HepG2 (cell line): ENCODE data around the gene SDK1. TPM values are rescaled to one million over a fixed set of nuclear protein-coding genes. Genes with fewer than 3 reads are reported as not detected.

Source experiments
- ATAC-seq: fragments of 200-7000 bp; cut with Tn5 transposase; 3 replicates; pipeline ENCODE4 v1.9.1; 2020; ENCODE audit warnings: mild to moderate bottlenecking, moderate library complexity
- BruUV-seq: library from RNA; stranded (reverse); fragments of 400-500 nt; replicated peaks from 2 replicates; lab custom pipeline; 2021; lab: Mats Ljungman, UMichigan
- CTCF ChIA-PET: fragments of 300-600 bp; formaldehyde crosslinking; extraction: SDS; loops from one replicate; lab custom pipeline; 2021; ENCODE audit warnings: low total read pairs, inconsistent platforms, low intra/inter-chr PET ratio; lab: Yijun Ruan, JAX
- POLR2A ChIA-PET: fragments of 350-600 bp; sonication (Branson Sonifier 250); formaldehyde crosslinking; loops from one replicate; lab custom pipeline; 2020; ENCODE audit warnings: antibody characterized with exemption, inconsistent platforms; lab: Yijun Ruan, JAX
- DNase-seq: peaks from one replicate; pipeline ENCODE4 v3.0.0-alpha.2; 2015; ENCODE audit warnings: low spot score
- FAIRE-seq: peaks from 3 replicates; lab custom pipeline; 2011; peaks lifted over from hg19 to GRCh38; lab: Jason Lieb, UNC
- H2AFZ ChIP-seq: one replicate; pipeline ENCODE4 v1.6.1; 2011; ENCODE audit warnings: low read length, inconsistent platforms
- H3K27ac ChIP-seq: fragments of 300-600 bp; 3 replicates; pipeline ENCODE4 v1.8.0; 2011; ENCODE audit warnings: mixed run types, mild to moderate bottlenecking, mixed read lengths, low read length, inconsistent platforms; ENCODE audit not compliant: insufficient read depth; ENCODE audit errors: extremely low read length
- H3K27me3 ChIP-seq, 2 experiments: fragments of 200-600 bp in 1 of 2; 2 replicates in 1 of 2; 3 replicates in 1 of 2; pipeline versions ENCODE4 v1.6.0 to v1.8.0; 2011; ENCODE audit warnings: low read length in 2 of 2, mild to moderate bottlenecking in 2 of 2, moderate library complexity in 2 of 2, inconsistent platforms in 1 of 2; ENCODE audit not compliant: insufficient read depth in 2 of 2, control insufficient read depth in 1 of 2
- H3K36me3 ChIP-seq, 2 experiments: fragments of 200-600 bp in 1 of 2; replicated peaks in 1 of 2; 2 replicates in 1 of 2; 3 replicates in 1 of 2; pipeline versions ENCODE4 v1.5.1 to v1.8.0; 2011; ENCODE audit warnings: low read length in 2 of 2, inconsistent platforms in 1 of 2; ENCODE audit not compliant: insufficient read depth in 2 of 2, control insufficient read depth in 1 of 2
- H3K4me1 ChIP-seq: 2 replicates; pipeline ENCODE4 v1.5.1; 2012; ENCODE audit warnings: low read length, inconsistent platforms; ENCODE audit not compliant: insufficient read depth
- H3K4me2 ChIP-seq: 2 replicates; pipeline ENCODE4 v1.6.0; 2011; ENCODE audit warnings: low read depth, low read length, inconsistent platforms
- H3K4me3 ChIP-seq, 3 experiments: fragments of 200-600 bp in 1 of 3; sonication (generic), shearing (Covaris generic) in 1 of 3; replicated peaks in 1 of 3; 2 replicates each; pipeline ENCODE4 v1.5.1; 2011 to 2016; ENCODE audit warnings: low read length in 3 of 3, inconsistent platforms in 2 of 3, low read depth in 2 of 3, mild to moderate bottlenecking in 2 of 3, control low read depth in 1 of 3, mixed read lengths in 1 of 3; ENCODE audit not compliant: insufficient read depth in 1 of 3
- H3K79me2 ChIP-seq: one replicate; pipeline ENCODE4 v1.6.1; 2011; ENCODE audit warnings: low read length, inconsistent platforms; ENCODE audit not compliant: insufficient read depth
- H3K9ac ChIP-seq: 2 replicates; pipeline ENCODE4 v1.6.0; 2011; ENCODE audit warnings: mild to moderate bottlenecking, low read depth, low read length, inconsistent platforms; ENCODE audit not compliant: insufficient read depth
- H3K9me3 ChIP-seq: 2 replicates; pipeline ENCODE4 v1.5.1; 2012; ENCODE audit warnings: mild to moderate bottlenecking, low read length
- H4K20me1 ChIP-seq: 2 replicates; pipeline ENCODE4 v1.6.0; 2011; ENCODE audit warnings: inconsistent platforms, mild to moderate bottlenecking, low read length, moderate library complexity; ENCODE audit not compliant: insufficient read depth
- GPN1 ChIP-seq: sonication (generic); formaldehyde crosslinking; IDR thresholded peaks from 2 replicates; pipeline ENCODE4 v1.5.1; 2020; ENCODE audit warnings: missing genetic modification reagents, borderline replicate concordance
- GRHL1 ChIP-seq: sonication (generic); formaldehyde crosslinking; conservative IDR thresholded peaks from 2 replicates; pipeline ENCODE4 v1.8.0; 2022; ENCODE audit warnings: missing genetic modification reagents
- MLLT10 ChIP-seq: sonication (generic); formaldehyde crosslinking; IDR thresholded peaks from 2 replicates; pipeline ENCODE4 v1.4.0; 2020; ENCODE audit warnings: missing genetic modification reagents
- RBM39 ChIP-seq: fragments of 200-400 bp; formaldehyde crosslinking; IDR thresholded peaks from one replicate; pipeline ENCODE4 v1.6.1; 2018; ENCODE audit warnings: antibody characterized with exemption, mild to moderate bottlenecking, low read depth, low read length; ENCODE audit not compliant: poor library complexity, severe bottlenecking
- SIX4 ChIP-seq: sonication (generic); formaldehyde crosslinking; IDR thresholded peaks from 2 replicates; pipeline ENCODE4 v1.4.0; 2020; ENCODE audit warnings: missing genetic modification reagents
- SRSF1 ChIP-seq: fragments of 200-400 bp; formaldehyde crosslinking; optimal IDR thresholded peaks from 2 replicates; pipeline ENCODE3; 2017; ENCODE audit warnings: mild to moderate bottlenecking, low read depth, low read length, moderate library complexity
- U2AF1 ChIP-seq: fragments of 200-400 bp; formaldehyde crosslinking; optimal IDR thresholded peaks from 2 replicates; pipeline ENCODE3; 2017; ENCODE audit warnings: mild to moderate bottlenecking, low read depth, low read length
- ZBTB42 ChIP-seq: sonication (generic); formaldehyde crosslinking; IDR thresholded peaks from 2 replicates; pipeline ENCODE4 v1.5.0; 2020; ENCODE audit warnings: mild to moderate bottlenecking, missing genetic modification reagents
- ZNF260 ChIP-seq: sonication (generic); formaldehyde crosslinking; IDR thresholded peaks from 2 replicates; pipeline ENCODE4 v1.4.0; 2020; ENCODE audit warnings: missing genetic modification reagents, low read depth, mild to moderate bottlenecking, borderline replicate concordance
- ZNF329 ChIP-seq: sonication (generic); formaldehyde crosslinking; IDR thresholded peaks from 2 replicates; pipeline ENCODE4 v1.9.0; 2021; ENCODE audit warnings: low read depth, mild to moderate bottlenecking, missing genetic modification reagents
- ZNF678 ChIP-seq: sonication (generic); formaldehyde crosslinking; IDR thresholded peaks from 2 replicates; pipeline ENCODE4 v1.4.0; 2020; ENCODE audit warnings: mild to moderate bottlenecking, missing genetic modification reagents
- ZNF800 ChIP-seq: sonication (generic); formaldehyde crosslinking; IDR thresholded peaks from 2 replicates; pipeline ENCODE4 v1.4.0; 2020; ENCODE audit warnings: missing genetic modification reagents
- ZSCAN12 ChIP-seq: sonication (generic); formaldehyde crosslinking; IDR thresholded peaks from 2 replicates; pipeline ENCODE4 v1.9.0; 2021; ENCODE audit warnings: mild to moderate bottlenecking, missing genetic modification reagents
- ZSCAN30 ChIP-seq: sonication (generic); formaldehyde crosslinking; IDR thresholded peaks from 2 replicates; pipeline ENCODE4 v1.5.0; 2020; ENCODE audit warnings: mild to moderate bottlenecking, missing genetic modification reagents
- ZUFSP ChIP-seq: sonication (generic); formaldehyde crosslinking; IDR thresholded peaks from 2 replicates; pipeline ENCODE4 v1.9.0; 2021; ENCODE audit warnings: missing genetic modification reagents, mild to moderate bottlenecking, borderline replicate concordance
- WGBS: methylation state at CpG from one replicate; pipeline ENCODE4 v1.1.6; 2017; ENCODE audit warnings: low lambda C conversion rate; 5-methylcytosine and 5-hydroxymethylcytosine counted together
- in situ Hi-C: cut with HindIII; loops from 2 replicates; pipeline ENCODE4 v1.10.0; 2017; ENCODE audit warnings: low pct_unique_long_range_greater_than_20kb; ENCODE audit not compliant: extremely low pct_ligation_motif_present
- intact Hi-C: fragments of 100-400 bp; cut with micrococcal nuclease; formaldehyde crosslinking; loops from one replicate; pipeline ENCODE4 v1.10.0; 2022; ENCODE audit not compliant: unreplicated experiment
- polyA plus RNA-seq, 8 experiments: library from polyadenylated mRNA; depleted of rRNA in 3 of 8; stranded (reverse) in 7 of 8; unstranded in 1 of 8; fragments of >200 nt; fragmentation: Illumina TruSeq in 4 of 8; extraction: Trizol in 4 of 8; gene quantifications; 2 replicates each; pipeline versions ENCODE4 v1.2.1 to v1.2.3, GENCODE V29; 2011 to 2016; ENCODE audit warnings: low read depth in 4 of 8, missing spikeins in 1 of 8, mixed read lengths in 1 of 8; ENCODE audit not compliant: insufficient read depth in 1 of 8
- total RNA-seq, 5 experiments: library from RNA; depleted of rRNA; stranded (reverse); fragments of >200 nt; fragmentation: Illumina TruSeq; extraction: Trizol; gene quantifications; 2 replicates each; pipeline ENCODE4 v1.2.3, GENCODE V29; 2016; ENCODE audit warnings: low read depth in 1 of 5

Gene SDK1
- total and polyA plus RNA-seq, 2 of the 13 experiments (the other 11 are each of a cell fraction or from before 2014, with no cell fraction given), result 0.35 to 2.4 TPM

GRCh38 chr7:4265066-4265465, 964.0 kb downstream of the SDK1 start:
- Histone ChIP-seq H3K27ac (no peak overlapping the region), H3K4me3 (no peak overlapping the region), H3K9me3 (no peaks in the 10 kb centered on the region), H3K79me2 (no peaks in the 10 kb centered on the region), H3K4me1 (no peaks in the 10 kb centered on the region), H2AFZ (no peak overlapping the region), H3K36me3 (no peaks in the 10 kb centered on the region), H4K20me1 (no peaks in the 10 kb centered on the region), H3K27me3 (no peaks in the 10 kb centered on the region), H3K4me2 (no peak overlapping the region), H3K9ac (no peak overlapping the region)
- DNase-seq (no peak), FAIRE-seq (no peak), ATAC-seq (no peak; the same call in 2 of the 3 replicates)
- no TSS peak for BruUV-seq
- 94% methylated on average over 39 of the region's 43 CpGs for WGBS
- in situ Hi-C loops, result no loop called here
- TF ChIP-seq ZSCAN30 (CRISPR knock-in tag) (no peak), ZUFSP (CRISPR knock-in tag) (no peak), ZNF329 (CRISPR knock-in tag) (no peak), ZBTB42 (CRISPR knock-in tag) (no peak), ZSCAN12 (CRISPR knock-in tag) (no peak), RBM39 (no peak), SRSF1 (no peak), U2AF1 (no peak), ZNF678 (no peak), MLLT10 (CRISPR knock-in tag) (no peak), ZNF800 (CRISPR knock-in tag) (no peak), GRHL1 (CRISPR knock-in tag) (no peak), GPN1 (no peak), SIX4 (CRISPR knock-in tag) (no peak), ZNF260 (CRISPR knock-in tag) (no peak)
- ChIA-PET POLR2A (no interaction called here), CTCF (no interaction called here)
- intact Hi-C loops, result no loop called here
